HG03064 (cell line): ENCODE measurements around the gene EFCAB6.
"Not testable (repeated sequence)": the region's sequence is repeated elsewhere in the genome, so short reads cannot be mapped to it uniquely, and the experiment has no call there.

Source experiments
- ATAC-seq: cut with Tn5 transposase; IDR thresholded peaks from one replicate; pipeline ENCODE4 v1.9.1; 2021; ENCODE audit warnings: low read depth; ENCODE audit not compliant: unreplicated experiment

EFCAB6 gene

DNA sequence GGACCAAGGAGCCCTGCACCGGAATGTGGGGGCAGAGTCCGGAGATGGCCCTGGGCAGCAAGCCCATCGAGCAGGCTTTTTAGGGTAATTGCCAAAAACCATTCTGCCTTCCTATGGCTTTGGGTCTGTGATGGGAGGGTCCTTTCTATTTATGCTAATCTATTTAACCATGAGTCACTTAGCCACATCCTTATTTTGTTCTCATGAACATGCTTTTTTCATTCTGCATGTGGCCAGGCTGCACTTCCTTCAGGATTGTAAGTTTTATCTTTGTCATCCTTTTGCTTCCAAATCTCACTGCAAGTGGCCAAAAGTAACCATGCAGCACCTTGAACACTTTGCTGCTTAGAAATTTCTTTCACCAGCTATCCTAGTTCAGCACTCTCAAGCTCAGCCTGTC, 88.3 kb downstream of the EFCAB6 start:
- no peak for ATAC-seq

DNA sequence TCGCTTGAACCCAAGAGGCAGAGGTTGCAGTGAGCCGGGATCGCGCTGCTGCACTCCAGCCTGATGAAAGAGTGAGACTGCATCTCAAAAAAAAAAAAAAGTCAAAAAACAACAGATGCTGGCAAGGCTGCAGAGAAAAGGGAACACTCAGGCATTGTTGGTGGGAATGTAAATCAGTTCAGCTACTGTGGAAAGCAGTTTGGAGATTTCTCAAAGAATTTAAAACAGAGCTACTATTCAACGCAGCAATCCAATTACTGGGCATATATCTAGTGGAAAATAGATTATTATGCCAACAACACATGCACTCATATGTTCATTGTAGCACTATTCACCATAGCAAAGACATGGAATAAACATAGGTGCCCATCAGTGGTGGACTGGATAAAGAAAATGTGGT, 89.7 kb downstream of the EFCAB6 start:
- no peak for ATAC-seq

DNA sequence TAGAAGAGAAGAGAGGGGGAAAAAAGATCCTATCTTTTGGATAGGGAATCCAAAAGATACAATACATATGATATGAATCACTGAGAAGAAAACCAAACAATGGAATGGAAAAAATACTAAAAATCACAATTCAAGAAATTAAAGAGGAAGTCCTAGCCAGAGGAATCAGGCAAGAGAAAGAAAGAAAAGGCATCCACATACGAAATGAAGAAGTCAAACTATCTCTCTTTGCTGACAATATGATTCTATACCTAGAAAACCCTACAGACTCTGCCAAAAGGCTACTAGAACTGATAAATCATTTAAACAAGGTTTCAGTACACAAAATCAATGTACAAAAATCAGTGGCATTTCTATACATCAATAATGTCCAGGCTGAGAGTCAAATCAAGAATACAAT, 91.4 kb downstream of the EFCAB6 start:
- ATAC-seq, result no peak

DNA sequence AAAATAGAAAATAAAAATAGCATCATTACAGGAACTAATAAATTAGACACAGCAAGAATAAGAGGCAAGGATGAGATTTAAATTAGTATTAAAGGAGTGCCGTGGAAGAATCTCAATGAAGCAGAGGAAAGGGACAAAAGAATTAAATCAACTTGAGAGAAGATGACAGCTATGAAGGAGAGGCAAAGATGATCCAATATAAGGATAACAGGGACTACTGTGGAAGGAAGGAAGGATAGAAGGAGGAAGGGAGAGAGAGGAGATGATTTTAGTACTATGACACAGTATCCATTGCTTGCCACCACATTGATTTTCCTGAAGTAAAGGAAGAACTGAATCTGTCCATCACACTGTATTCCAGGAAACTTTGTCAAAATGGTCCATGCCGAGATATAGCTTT, 98.0 kb downstream of the EFCAB6 start:
- no peak for ATAC-seq

DNA sequence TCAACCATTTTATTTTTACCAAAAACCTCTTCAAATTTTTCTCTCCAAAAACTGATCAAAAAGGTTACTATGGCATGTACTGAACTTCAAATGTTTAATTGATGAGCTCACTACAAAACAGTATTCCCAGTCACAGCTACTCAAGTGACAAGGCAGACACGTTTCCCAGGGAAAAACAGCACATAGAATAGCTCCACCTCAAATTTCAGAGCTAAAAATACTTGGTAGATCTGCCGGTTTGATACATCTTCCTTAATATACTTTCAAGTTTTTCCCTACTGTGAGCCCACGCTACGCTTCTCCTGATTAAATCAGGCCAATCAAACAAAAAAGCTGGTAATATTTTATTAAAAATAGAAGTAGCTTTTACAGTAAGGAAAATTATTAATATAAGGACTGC, 100.4 kb downstream of the EFCAB6 start:
- ATAC-seq, result no peak

DNA sequence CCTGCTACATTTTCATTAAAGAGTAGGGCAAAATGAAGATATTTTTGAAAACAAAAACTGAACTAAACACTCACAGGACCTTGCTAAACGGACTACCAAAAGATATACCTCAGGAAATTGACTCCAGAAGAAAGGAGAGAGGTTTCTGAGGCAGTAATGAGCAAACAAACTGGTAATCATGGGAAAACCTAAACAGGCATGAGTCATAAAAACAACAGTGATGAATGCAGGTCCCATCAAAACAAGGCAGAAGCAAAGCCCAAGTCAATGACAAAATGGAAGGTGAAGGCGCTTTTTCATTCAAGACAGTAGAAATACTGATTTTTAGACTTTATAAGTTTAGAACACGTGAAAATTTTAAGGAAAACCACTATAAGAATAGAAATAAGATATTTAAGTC, 104.5 kb downstream of the EFCAB6 start:
- no peak for ATAC-seq

DNA sequence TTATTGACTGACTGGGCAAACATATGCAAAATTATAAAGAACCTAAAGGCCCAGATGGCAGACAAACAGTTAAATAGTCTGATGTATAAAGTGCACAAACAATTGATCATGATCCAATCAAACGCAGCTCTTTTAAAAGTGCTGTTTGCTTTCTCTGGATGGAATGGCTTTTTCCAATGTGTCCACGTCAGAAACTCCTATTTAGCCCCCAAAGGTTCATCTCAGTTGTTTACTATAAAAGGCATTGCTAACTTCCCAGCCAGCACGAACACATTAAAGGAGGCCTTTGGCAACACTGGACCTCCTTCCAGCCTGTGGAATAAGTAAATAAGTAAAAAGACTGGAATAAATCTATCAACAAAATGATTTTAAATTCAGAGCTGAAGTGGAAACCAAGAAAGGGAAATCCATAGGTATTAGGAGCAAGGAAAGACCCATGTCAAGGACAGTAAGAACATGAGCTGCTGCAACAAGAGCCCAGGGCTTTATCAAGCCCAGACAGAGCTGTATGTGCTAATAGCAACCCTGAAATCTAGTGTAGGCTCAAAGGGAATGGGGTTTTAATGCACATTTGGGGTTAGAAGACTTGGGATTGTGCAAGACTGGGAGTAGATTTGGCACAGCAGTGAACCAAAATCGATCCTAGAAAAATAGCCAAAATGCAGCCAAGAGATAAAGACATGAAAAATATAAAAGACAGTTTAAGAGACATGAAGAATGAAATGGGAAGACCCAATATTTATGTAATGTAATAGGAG, 105.4 kb downstream of the EFCAB6 start:
- ATAC-seq, result no peak

DNA sequence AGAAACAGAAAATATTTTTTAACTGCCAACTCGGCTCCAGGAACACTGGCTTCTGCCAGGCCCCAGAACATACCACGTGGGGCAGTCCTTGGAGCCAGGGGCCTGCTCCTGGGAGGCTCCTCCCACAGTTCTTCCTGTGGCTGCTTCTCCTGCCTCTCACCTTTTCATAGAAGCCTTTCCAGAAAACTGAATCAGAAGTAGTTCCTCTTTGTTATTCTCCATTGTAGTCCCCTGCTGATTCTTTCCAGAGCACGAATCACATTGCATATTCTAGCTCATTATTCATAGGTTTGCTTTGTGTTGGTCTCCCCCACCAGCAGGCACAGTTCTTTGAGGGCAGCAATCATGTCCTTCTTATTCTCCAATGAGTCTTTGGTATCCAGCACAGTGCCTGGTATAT, 106.0 kb downstream of the EFCAB6 start:
- ATAC-seq, result no peak

DNA sequence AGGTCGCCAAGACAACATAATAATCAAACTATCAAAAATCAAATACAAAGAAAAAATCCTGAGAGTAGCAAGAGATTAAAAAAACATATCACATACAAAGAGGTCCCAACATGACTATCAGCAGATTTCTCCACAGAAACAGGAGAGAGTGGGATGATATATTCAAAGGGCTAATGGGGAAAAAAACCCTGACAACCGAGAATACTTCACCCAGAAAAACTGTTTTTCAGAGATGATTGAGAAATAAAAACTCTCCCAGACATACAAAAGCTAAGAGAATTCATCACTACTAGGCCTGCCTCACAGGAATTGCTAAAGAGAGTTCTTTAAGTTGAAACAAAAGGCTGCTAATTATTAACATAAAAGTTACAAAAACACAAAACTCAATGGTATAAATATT, 108.1 kb downstream of the EFCAB6 start:
- ATAC-seq, result no peak

DNA sequence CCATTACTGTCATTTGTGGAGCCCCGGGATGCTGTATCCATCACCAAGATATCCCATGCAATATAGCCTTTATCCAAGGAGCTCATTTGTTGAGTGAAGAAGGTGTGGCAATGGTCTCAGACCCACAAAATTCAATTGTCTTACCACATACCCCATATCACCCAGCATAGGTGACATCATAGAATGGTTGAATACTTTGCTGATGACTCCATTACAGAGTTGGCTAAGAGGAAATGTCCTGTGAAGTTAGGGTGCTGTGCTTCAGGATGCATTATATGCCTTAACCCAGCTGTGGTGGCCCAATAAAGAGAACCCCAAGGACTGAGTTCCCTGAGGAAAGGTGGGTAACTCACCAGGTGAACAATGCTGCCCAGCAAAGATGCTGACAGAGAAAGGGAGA, 113.7 kb downstream of the EFCAB6 start:
- no peak for ATAC-seq

DNA sequence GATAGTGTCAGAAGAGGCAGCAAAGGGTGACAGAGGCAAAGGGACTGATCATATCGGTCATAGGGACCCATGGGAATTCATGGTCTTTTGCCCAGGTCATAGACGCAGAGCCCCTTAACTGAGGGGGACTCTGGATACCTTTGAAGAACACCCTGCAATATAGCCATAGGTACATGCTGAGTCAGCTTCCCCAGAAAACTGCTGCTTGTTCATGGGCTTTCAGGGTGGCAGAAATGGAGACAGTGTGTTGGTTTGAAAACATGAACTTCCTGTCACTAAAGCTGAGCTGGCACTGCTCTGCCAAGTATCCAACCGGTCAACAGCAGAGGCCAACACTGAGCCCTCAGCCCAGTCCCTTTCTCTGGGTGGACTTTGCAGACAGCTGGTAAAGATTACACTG, 114.2 kb downstream of the EFCAB6 start:
- no peak for ATAC-seq

DNA sequence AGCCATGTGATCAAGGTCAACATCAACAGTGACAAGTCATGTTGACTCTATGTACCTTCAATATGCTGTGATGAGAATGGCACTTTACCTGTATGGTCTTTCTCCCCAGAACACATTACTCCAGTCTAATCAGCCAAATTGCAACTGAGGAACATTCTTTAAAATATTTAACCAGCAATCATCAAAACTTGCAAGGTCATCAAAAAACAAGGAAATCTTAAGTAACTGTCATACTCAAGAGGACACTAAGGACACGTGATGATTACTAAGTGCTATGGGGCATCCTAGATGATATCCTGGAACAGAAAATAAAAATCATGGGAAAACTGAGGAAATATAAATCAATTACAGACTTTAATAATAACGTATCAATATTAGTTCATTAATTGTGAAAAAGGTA, 118.9 kb downstream of the EFCAB6 start:
- ATAC-seq, result no peak

DNA sequence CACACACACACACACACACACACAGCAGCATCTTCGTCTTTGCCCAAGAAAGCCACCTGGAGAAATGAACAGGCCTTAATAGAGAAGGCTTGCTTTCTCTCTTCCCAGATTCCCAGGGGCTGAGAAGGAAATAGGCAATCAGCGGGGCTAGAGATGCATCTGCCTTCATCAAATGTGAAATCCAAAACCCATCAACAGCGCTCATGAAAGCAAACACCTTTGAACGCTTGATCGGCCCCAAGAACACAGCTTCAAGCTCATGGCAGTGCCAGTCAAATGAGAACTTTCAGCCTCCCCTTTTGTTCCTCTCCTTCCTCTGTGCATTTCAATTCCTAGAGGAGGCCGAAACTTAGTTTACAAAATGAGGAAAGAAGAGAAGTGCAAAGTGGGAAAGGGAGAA, 122.7 kb downstream of the EFCAB6 start:
- no peak for ATAC-seq

DNA sequence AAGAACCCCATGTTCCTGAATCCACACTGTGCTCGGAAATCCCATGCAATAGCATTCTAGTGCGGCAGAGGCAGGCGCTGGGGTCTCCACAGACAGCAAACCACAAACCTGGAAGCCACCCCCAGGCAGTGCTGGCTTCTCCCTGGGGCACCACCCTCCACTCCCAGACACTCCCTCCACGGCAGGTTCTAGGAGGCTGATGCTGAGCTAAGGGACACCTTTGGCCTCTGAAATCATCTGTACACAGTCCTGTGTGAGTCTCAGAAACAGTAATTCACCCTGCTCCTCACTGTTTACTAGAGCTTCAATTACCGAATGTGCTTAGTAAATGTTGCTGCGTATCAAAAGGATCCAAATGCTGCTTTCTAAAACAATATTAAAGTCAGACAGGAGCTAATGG, 129.3 kb downstream of the EFCAB6 start:
- no peak for ATAC-seq

DNA sequence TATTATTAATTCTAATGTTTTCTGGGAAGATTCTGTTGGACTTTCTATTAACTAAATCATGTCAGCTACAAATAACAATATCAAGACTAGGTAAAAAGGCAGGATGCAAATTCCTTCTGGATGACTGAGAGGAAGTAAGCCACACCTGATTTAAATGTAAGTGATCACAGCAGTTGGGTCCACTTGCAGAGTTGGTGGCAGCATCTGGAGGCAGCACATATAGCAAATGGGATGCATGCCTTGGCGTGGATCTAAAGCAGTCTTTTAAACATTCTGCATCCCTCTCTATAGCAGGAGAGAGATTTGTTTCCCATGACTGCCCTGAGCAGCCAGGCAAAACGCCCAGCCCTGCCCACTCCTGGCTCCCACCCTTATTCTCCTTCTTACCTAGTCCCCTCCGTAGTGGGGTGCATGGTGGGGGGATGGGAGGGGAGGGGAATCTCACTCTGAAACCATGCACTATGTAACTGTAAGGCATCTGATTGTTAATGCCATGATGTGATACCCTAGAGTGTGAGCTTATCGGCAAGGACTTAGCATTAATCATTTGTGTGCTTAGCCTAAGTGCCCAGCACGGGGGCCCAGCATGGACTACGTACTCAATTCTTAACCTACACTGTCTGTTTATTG, 130.3 kb downstream of the EFCAB6 start:
- ATAC-seq, result no peak

DNA sequence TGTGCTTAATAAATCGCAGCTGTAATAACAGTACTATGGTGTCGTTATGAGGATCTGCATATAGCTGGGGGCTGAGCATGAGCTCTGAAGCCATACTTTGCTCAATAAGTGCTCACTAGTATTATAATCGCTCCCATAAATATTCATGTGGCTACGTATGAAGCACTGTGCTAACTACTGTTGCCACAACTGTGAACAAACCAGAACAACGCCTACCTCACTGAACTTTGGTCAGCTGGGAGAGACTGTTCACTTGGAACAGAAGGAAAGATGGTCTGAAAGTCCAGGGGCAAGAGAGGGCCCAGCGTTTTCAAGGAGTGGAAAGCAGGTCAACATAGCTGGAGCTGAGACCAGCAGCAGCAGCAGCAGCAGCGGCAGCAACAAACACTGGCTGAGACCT, 141.6 kb downstream of the EFCAB6 start:
- ATAC-seq, result no peak

DNA sequence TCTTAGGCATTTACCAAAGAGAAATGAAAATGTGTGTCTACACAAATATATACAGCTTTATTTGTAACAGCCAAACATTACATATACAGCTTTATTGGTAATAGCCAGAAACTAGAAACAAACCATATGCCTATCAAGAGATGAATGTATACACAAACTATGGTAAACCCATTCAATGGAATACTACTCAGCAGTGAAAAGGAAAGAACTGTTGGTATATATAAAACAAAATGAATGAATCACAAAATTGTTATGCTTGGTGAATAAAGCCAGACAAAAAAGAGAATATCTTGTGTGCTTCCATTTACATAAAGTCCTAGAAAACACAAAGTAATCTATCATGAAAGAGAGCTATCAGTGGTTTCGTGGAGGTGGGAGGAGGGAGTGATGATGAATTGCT, 142.9 kb downstream of the EFCAB6 start:
- ATAC-seq, result no peak

DNA sequence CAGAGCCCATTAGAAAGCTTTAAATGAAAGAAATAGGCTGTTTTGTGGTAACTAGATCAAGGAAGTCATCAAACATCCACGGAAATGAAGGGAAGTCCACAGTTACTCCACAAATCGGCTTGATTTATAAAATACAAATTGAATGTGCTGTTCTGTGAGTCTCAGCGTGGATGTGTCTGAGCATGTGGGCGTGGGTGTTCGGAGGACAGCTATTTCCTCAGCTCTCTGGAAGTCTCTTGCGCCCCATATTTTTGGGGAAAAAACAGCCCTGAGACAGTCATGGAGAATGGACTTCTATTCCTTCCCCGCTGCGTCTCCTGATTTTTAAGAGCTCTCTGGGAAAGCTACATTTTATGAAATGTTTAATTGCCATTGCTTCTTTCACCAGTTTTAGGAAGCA, 144.4 kb downstream of the EFCAB6 start:
- ATAC-seq, result no peak

DNA sequence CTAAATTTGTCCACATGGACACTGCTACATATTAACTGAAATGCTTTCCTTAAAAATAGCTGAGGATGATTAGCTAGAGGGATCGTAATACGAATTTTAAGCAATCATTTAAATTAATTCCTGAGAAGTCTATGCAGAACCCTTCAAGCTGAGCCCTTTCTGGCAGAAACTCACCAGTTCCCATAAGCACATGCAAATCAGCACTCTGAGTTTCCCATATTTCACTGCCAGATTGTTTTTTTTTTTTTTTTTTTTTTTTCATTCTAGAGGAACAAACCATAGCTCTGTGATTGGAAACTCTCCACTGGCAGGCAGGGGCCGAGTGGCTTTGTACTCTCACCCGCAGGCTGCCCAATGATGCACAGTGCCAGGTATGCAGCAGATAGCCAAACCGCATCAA, 145.6 kb downstream of the EFCAB6 start:
- no peak for ATAC-seq

DNA sequence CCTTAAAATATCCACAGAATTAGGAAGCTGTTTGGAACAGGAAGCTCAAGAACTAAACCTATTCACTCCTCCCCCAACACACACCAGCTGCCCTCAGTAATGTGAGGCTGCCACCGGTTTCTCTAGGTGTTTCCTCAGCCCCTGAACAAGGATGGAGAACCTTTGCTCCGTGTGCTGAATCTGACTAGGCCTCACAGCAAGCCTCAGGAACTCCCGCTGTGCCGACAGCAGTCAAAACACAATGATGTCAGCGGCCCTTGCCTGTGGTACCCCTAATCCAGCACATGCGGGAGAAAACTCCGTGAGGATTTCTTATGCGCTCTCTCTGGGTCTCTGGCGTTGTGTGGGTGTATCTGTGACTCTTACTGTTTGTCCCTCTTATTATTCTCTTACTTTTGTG, 153.3 kb downstream of the EFCAB6 start:
- no peak for ATAC-seq

DNA sequence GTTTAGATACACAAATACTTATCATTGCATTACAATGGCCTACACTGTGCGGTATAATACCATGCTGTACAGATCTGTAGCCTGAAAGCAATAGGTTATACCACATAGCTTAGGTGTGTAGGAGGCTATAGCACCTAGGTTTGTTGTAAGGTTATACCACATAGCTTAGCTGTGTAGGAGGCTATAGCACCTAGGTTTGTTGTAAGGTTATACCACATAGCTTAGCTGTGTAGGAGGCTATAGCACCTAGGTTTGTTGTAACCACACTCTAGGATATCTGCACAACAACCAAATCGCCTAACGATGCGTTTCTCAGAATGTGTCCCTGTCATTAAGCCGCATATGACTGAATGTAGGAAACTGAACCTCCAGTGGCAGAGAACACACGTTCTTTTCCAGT, 155.5 kb downstream of the EFCAB6 start:
- not testable (repeated sequence) for ATAC-seq

DNA sequence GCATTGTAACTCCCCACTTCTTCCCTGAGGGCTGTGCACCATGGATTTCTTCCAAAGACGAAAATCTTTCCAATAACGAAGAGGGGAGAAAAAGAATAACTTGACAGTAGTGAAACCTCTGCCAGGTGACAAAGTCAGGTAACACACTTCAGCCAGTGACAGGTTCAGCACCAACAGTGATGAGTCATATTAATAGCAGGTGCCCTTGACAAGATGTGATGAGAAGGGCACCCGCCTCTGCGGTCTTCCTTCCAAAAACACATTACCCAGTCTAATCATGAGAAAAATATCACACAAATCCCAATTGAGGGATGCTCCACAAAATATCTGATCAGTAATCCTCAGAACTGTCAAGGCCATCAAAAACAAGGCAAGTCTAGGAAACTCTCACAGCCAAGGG, 157.8 kb downstream of the EFCAB6 start:
- no peak for ATAC-seq

DNA sequence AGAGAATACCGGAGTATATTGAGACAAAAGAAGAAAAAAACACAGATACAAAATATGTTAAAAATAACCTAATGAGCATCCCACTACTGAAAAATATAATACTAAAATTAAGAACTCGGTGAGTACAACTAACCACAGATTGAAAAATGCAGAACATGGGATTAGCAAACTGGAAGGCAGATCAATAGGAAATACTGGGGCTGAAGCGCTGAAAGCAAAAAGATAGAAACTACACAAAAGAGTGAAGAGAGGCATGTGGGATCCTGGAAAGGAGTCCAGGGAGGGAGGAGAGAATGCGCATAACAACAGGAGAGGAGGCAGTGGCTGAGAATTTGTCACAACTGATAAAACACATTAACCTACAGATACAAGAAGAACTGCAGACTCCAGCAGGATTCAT, 159.3 kb downstream of the EFCAB6 start:
- no peak for ATAC-seq
